HG02885 (cell line): ENCODE results near the gene GMEB2.

Experiments used
- ATAC-seq: cut with Tn5 transposase; IDR thresholded peaks from one replicate; pipeline ENCODE4 v1.9.1; 2021; ENCODE audit warnings: mild to moderate bottlenecking; ENCODE audit not compliant: unreplicated experiment, poor library complexity

GMEB2 gene

GRCh38 chr20:63592661-63593060 is 34.2 kb downstream of the GMEB2 start:
- no peak for ATAC-seq

- ATAC-seq, result no peak
Measured at GRCh38 chr20:63591786-63592355, 35.0 kb downstream of the GMEB2 start.

GRCh38 chr20:63591147-63591533 is 35.8 kb downstream of the GMEB2 start:
- ATAC-seq, result no peak

GRCh38 chr20:63590218-63591146 is 36.4 kb downstream of the GMEB2 start:
- ATAC-seq, result no peak

GRCh38 chr20:63589261-63590217 is 37.4 kb downstream of the GMEB2 start:
- no peak for ATAC-seq

- ATAC-seq, result no peak
Measured at GRCh38 chr20:63588641-63589041, 38.3 kb downstream of the GMEB2 start.

- ATAC-seq, result no peak
Measured at GRCh38 chr20:63587776-63588591, 38.9 kb downstream of the GMEB2 start.

- ATAC-seq, result no peak
Measured at GRCh38 chr20:63587256-63587655, 39.6 kb downstream of the GMEB2 start.

GRCh38 chr20:63586797-63587196 is 40.1 kb downstream of the GMEB2 start:
- no peak for ATAC-seq

- no peak for ATAC-seq
Measured at GRCh38 chr20:63585616-63586565, 41.0 kb downstream of the GMEB2 start.

GRCh38 chr20:63582382-63583063 is 44.4 kb downstream of the GMEB2 start:
- ATAC-seq, result no peak

- ATAC-seq, result no peak
Measured at GRCh38 chr20:63580796-63581461, 46.0 kb downstream of the GMEB2 start.

GRCh38 chr20:63579017-63579694 is 47.7 kb downstream of the GMEB2 start:
- ATAC-seq, result no peak

- no peak for ATAC-seq
Measured at GRCh38 chr20:63578224-63579016, 48.5 kb downstream of the GMEB2 start.

- ATAC-seq, result no peak
Measured at GRCh38 chr20:63577317-63577894, 49.5 kb downstream of the GMEB2 start.

GRCh38 chr20:63576311-63576710 is 50.6 kb downstream of the GMEB2 start:
- no peak for ATAC-seq
